ENCODE data around the gene STK11.

STK11 gene

DNA sequence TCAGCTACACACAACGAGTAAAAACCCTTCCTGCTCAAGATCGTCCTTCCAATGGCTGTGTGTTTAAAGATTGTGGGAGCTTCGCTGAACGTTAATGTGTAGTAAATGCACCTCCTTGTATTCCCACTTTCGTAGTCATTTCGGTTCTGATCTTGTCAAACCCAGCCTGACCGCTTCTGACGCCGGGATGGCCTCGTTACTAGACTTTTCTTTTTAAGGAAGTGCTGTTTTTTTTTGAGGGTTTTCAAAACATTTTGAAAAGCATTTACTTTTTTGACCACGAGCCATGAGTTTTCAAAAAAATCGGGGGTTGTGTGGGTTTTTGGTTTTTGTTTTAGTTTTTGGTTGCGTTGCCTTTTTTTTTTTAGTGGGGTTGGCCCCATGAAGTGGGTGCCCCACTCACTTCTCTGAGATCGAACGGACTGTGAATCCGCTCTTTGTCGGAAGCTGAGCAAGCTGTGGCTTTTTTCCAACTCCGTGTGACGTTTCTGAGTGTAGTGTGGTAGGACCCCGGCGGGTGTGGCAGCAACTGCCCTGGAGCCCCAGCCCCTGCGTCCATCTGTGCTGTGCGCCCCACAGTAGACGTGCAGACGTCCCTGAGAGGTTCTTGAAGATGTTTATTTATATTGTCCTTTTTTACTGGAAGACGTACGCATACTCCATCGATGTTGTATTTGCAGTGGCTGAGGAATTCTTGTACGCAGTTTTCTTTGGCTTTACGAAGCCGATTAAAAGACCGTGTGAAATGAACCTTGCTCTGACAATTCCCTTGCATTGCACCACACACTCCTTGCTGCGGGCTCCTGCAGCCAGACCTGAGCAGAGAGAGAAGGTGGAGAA, 67.1 kb downstream of the STK11 start:
- no peak for DNase-seq (ENCODE audit: low read depth, low spot score)

DNA sequence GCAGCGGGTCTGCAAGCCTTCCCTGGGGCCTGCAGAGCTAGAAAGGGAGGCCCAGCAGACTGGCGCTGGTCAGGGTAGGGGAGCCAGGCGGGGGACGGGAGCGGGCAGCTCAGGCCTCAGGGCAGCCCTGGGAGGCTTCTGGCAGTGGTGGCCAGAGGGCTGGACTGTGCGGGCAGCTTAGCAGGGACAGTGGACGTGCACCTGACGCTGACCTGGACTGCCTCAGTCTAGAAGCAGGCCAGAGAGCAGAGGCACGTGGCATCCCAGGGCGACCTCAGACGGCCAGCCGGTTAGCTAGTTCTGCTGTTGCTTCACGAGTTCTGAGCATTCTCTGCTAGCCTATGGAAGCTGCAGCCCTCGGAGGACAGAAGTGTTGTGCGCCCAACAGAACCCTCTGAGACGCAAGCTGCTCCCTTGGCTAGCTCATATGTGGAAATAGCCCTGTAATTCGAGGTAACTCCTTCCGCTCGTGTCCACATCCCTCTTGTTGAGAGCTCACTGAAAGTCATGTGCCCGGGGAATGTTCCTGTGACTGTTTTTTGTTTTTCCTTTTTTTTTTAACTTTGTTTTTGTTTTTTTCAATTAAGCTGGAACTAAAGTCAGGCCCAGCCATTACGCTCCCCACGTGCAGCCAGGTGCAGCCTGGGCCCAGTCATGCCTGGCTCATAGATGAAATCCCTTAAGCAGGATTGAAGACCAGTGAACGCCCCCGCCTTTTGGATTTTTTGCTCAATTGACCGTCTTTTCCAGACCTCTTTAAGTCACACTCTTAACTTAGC, 67.9 kb downstream of the STK11 start:
- DNase-seq (ENCODE audit: low read depth, low spot score) = no peak

DNA sequence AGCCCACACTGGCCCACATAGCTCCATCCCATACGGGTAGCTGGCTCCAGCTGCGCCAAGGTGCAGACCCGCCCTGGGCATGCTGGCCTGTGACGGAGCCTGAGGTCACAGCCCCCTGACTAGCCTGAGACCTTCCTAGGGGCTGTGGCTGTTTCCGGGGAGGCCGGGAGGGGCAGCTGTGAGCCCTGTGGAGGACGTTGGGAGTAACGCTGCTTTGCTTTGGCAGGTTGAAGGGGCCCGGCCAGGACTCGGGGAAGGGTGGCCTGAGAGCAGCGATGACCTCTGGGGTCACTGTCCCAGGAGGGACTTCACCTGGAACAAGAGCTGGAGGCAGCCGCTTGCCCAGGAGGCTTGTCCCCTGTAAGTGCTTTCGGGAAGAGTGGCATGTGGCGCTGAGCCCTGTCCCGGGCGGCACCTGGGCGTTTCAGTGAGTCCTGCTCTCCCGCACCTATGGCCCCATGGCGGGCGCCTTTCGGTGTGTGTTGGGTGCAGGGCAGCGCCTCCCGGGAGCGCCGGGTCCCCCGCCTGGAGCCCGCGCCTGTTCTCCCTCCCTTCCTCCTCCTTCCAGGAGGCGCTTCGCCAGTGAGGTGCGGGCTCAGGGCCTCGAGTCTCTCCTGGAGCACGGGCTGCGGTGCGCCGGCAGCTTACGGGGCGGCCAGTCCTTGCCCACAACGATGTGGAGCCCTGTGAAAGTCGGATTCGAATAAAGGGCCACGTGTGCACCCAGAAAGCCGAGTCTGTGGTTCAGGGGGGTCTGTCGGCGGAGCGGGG, 68.7 kb downstream of the STK11 start:
- DNase-seq (ENCODE audit: low read depth, low spot score) = no peak

DNA sequence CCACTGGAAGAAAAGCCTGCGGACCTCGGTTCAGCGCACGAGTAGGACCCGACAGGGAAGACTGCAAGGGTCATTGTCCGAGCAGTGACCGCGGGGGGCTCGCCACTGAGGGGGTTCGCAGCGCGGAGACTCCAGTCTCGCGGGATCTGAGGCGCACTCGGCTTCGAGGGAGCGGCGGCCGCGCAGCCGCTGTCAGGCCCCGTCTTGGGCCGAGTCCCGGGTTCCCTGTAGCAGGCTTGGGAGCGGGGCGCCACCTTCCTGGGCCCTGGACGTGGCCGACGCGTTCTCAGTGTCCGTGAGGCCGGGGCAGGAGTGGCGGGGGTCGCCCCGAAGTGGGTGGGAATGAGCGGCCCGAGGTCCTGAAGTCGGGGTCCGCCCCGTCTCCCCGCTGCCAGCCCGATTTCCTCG, 69.3 kb downstream of the STK11 start:
- no peak for DNase-seq (ENCODE audit: low read depth, low spot score)

DNA sequence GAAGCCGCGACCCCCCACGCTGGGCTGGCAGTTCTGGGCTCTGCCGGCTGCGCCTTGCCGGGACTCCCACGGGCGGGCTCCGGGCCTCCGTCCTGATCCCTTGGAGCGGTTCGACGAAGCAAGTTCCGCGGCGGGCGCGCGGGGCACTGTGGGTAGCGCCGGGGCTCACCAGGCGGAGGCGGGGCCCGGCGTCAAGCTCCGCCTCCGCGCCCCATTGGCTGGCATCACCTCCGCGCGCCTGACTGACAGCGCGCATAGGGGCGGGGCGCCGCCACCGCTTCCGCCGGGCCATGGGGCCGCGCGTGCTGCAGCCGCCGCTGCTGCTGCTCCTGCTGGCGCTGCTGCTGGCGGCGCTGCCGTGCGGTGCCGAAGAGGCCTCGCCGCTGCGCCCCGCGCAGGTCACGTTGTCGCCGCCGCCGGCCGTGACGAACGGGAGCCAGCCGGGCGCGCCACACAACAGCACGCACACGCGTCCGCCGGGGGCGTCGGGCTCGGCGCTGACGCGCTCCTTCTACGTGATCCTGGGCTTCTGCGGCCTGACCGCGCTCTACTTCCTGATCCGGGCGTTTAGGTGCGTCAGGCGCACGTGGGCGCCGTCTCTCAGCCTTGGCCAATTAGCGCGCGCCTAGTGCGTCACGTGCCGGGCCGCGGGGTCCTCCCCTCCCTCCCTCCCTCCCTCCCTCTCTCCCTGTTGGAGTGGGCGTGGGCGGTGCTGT, 69.8 kb downstream of the STK11 start, which contains the start of gene FAM174C:
FAM174C (plus strand) TSS at position 271 of the 716 bp plus-strand sequence; CDS start at position 291, 20 bp downstream.
- DNase-seq (ENCODE audit: low read depth, low spot score) = peak; percentile 84

DNA sequence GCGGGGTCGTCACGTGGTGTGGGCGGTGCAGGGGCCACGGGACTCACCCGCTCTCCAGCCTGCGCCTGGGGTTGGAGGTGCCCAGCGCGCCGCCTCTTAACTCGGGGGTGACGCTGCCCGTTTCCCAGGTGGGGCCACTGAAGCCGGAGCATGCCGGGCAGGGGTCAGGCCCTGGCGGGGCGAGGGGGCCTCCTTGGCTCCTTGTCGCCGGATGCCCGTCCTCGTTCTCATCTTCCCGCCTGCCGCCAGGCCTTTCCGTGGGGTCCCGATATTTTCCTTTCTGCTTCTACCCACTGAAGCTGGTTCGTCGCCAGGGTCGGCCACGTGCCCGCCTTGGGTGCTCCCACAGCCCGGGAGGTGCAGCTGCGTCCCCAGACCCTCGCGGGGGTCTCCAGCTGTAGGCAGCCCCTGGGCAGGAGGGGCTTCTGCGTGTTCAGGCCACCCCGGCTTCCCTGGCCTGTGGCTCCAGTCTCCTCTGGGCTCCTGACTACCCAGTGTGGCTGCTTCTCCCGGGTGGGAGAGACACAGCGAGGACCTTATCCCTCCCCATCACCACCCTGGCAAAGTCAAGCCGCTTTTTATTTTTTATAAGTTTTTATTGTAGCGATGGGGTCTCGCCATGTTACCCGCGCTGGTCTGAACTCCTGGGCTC, 70.5 kb downstream of the STK11 start:
- no peak for DNase-seq (ENCODE audit: low read depth, low spot score)

DNA sequence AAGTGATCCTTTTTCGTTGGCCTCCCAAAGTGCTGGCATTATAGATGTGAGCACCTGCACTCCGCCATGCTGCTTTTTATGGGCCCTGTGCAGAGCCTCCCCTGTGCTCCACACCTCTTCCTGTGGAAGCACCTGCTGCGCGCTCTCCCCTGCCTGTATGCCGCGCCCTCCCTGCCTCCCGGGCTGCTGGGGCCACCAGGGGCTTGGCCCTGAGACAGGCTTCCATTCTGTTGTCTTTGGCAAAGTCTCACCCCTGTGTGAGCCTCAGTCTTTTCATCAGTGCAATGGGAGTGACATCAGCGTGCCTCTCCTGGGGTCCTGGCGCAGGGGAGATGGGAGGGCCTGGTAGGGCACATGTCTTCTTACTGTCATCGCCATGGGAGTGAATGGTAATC, 71.0 kb downstream of the STK11 start:
- DNase-seq (ENCODE audit: low read depth, low spot score) = no peak

DNA sequence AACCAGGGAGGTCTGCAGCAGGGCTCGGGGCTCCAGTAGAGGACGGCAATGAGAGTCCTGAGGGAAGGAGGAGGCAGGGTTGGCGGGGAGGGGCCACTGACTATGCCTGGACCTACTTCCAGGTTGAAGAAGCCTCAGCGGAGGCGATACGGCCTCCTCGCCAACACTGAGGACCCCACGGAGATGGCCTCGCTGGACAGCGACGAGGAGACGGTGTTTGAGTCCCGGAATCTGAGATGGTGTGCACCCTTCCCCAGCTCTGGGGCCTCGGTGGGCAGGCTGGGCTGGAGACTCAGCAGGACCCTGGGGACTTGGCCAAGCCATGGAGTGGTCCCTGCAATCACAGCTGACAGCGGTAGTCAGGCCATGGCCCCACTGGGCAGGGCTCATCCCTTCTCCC, 71.5 kb downstream of the STK11 start:
- DNase-seq (ENCODE audit: low read depth, low spot score) = no peak

Data from activated naive CD8-positive, alpha-beta T cell treated with anti-CD3 and anti-CD28 coated beads, Interleukin-2, amount 50 U/mL, for 16 hours (primary cell).